Keratinocyte (primary cell): ENCODE measurements around the gene KRT73. TPM values are rescaled to one million over a fixed set of nuclear protein-coding genes. Genes with fewer than 3 reads are reported as not detected.

ENCODE experiments used
- DNase-seq: peaks from one replicate; pipeline ENCODE4 v3.0.0-alpha.2; 2011; ENCODE audit warnings: low read depth, missing footprints, low spot score
- FAIRE-seq: peaks from 2 replicates; lab custom pipeline; 2011; peaks lifted over from hg19 to GRCh38; lab: Jason Lieb, UNC
- H2AFZ ChIP-seq: 2 replicates; pipeline ENCODE4 v1.6.0; 2012; ENCODE audit warnings: low read length, control low read depth, inconsistent platforms; ENCODE audit not compliant: control insufficient read depth
- H3K27ac ChIP-seq: 2 replicates; pipeline ENCODE4 v1.5.1; 2011; ENCODE audit warnings: low read length; ENCODE audit not compliant: control insufficient read depth, insufficient read depth
- H3K27me3 ChIP-seq: 3 replicates; pipeline ENCODE4 v1.6.0; 2011; ENCODE audit warnings: low read length; ENCODE audit not compliant: control insufficient read depth, insufficient read depth; ENCODE audit errors: extremely low read depth
- H3K36me3 ChIP-seq, 2 experiments: 2 replicates in 1 of 2; 3 replicates in 1 of 2; pipeline ENCODE4 v1.5.1; 2011; ENCODE audit warnings: low read length in 2 of 2, mild to moderate bottlenecking in 1 of 2; ENCODE audit not compliant: control insufficient read depth in 2 of 2, insufficient read depth in 2 of 2; ENCODE audit errors: extremely low read depth in 1 of 2
- H3K4me1 ChIP-seq: 3 replicates; pipeline ENCODE4 v1.5.1; 2011; ENCODE audit warnings: low read length; ENCODE audit not compliant: control insufficient read depth, insufficient read depth; ENCODE audit errors: extremely low read depth
- H3K4me2 ChIP-seq: 3 replicates; pipeline ENCODE4 v1.6.0; 2011; ENCODE audit warnings: low read depth, low read length; ENCODE audit not compliant: control insufficient read depth, insufficient read depth; ENCODE audit errors: extremely low read depth
- H3K4me3 ChIP-seq, 3 experiments: fragments of 200-600 bp in 1 of 3; sonication (generic) in 1 of 3; 2 replicates in 2 of 3; 3 replicates in 1 of 3; pipeline ENCODE4 v1.5.1; 2011 to 2016; ENCODE audit warnings: low read length in 3 of 3, mild to moderate bottlenecking in 3 of 3, control low read depth in 2 of 3, inconsistent platforms in 1 of 3, low read depth in 1 of 3, mixed read lengths in 1 of 3, mixed run types in 1 of 3, moderate library complexity in 1 of 3; ENCODE audit not compliant: control insufficient read depth in 2 of 3, insufficient read depth in 2 of 3; ENCODE audit errors: extremely low read depth in 1 of 3
- H3K79me2 ChIP-seq: 2 replicates; pipeline ENCODE4 v1.6.0; 2012; ENCODE audit warnings: low read length; ENCODE audit not compliant: control insufficient read depth, insufficient read depth
- H3K9ac ChIP-seq: 3 replicates; pipeline ENCODE4 v1.6.0; 2011; ENCODE audit warnings: low read length; ENCODE audit not compliant: control insufficient read depth, insufficient read depth; ENCODE audit errors: extremely low read depth
- H3K9me1 ChIP-seq: 3 replicates; pipeline ENCODE4 v1.6.0; 2011; ENCODE audit warnings: low read length; ENCODE audit not compliant: control insufficient read depth, insufficient read depth; ENCODE audit errors: extremely low read depth
- H3K9me3 ChIP-seq: 2 replicates; pipeline ENCODE4 v1.5.1; 2012; ENCODE audit warnings: low read depth, low read length; ENCODE audit not compliant: control insufficient read depth
- H4K20me1 ChIP-seq: 3 replicates; pipeline ENCODE4 v1.6.0; 2011; ENCODE audit warnings: low read length; ENCODE audit not compliant: control insufficient read depth, insufficient read depth; ENCODE audit errors: extremely low read depth
- CTCF ChIP-seq, 3 experiments: IDR thresholded peaks in 1 of 3; conservative IDR thresholded peaks in 1 of 3; optimal IDR thresholded peaks in 1 of 3; 2 replicates in 2 of 3; 3 replicates in 1 of 3; pipeline versions ENCODE3 to v1.5.1; 2011; ENCODE audit warnings: low read length in 3 of 3, mild to moderate bottlenecking in 3 of 3, moderate library complexity in 2 of 3, control low read depth in 1 of 3, inconsistent platforms in 1 of 3; ENCODE audit not compliant: insufficient read depth in 2 of 3; ENCODE audit errors: extremely low read depth in 1 of 3
- EZH2 ChIP-seq: IDR thresholded peaks from one replicate; pipeline ENCODE4 v1.6.1; 2012; ENCODE audit warnings: inconsistent platforms, mild to moderate bottlenecking, low read length, moderate library complexity
- dilution Hi-C: fragments of 300-500 bp; cut with MboI; formaldehyde crosslinking; loops from one replicate; pipeline ENCODE4 v1.7.0; 2020; ENCODE audit warnings: low sequenced_read_pairs; ENCODE audit not compliant: extremely low pct_ligation_motif_present
- polyA plus RNA-seq, 5 experiments: library from polyadenylated mRNA; depleted of rRNA in 3 of 5; stranded (reverse) in 3 of 5; stranded (forward) in 1 of 5; unstranded in 1 of 5; fragments of >200 nt; gene quantifications; 1 replicate in 1 of 5; 2 replicates in 3 of 5; 3 replicates in 1 of 5; pipeline versions ENCODE4 v1.2.1 to v1.2.3, GENCODE V29; 2011 to 2012; ENCODE audit warnings: missing spikeins in 2 of 5, low read depth in 1 of 5, low replicate concordance in 1 of 5

The KRT73 gene
- polyA plus RNA-seq, 1 donor (not counting 4 experiments of a cell fraction or from before 2014, with no cell fraction given): 0.03 TPM

DNA sequence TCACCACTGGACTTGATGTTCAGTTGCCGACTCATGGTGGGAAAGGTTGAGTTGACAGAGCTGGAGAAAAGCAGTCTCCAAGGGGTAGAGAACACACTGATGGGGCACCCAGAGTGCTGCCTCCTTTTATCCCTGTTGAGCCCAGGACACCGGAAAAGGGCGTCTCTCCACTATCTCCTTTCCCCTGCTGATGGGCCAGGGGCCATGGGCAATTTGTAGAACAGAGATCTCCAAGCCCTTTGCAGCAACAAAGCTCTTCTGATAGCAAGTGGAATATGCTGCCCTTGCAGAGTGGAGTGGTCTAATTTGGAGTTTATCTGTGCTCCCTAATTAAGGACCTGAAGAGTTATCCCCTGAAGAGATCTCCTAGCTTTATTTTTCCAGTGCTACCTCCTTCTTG lies 44.6 kb downstream of the KRT73 start, which contains the start of gene KRT74:
Gene KRT74, minus strand, starts transcription at position 101 of the 400 bp plus-strand sequence. Its CDS starts 66 bp downstream, at position 35.
- H3K9ac ChIP-seq: no peak within 1 kb of the TSS
- no peaks in the 10 kb centered on the region for H3K79me2 ChIP-seq
- H4K20me1 ChIP-seq: no peaks in the 10 kb centered on the region
- H2AFZ ChIP-seq: no peak within 1 kb of the TSS
- FAIRE-seq: no peak
- H3K4me2 ChIP-seq: no peak within 1 kb of the TSS
- dilution Hi-C loops: no loop called here
- no peak for DNase-seq
- TF ChIP-seq EZH2: no peak
- no peak for TF ChIP-seq CTCF (optimal IDR thresholded peaks at IDR 0.05 in 1 of 3, IDR thresholded peaks at IDR 0.05 in 1 of 3, conservative IDR thresholded peaks at IDR 0.05 in 1 of 3; ENCODE audit: extremely low read depth in 1 of 3, insufficient read depth in 2 of 3, low read length in 3 of 3)
- no peaks in the 10 kb centered on the region for H3K9me3 ChIP-seq
- H3K27ac ChIP-seq: no peak within 1 kb of the TSS
- H3K27me3 ChIP-seq: no peaks in the 10 kb centered on the region
- no peaks in the 10 kb centered on the region for H3K9me1 ChIP-seq
- H3K4me1 ChIP-seq: peaks cover 7% of the 10 kb centered on the region
- no peak within 1 kb of the TSS for H3K4me3 ChIP-seq
- no peaks in the 10 kb centered on the region for H3K36me3 ChIP-seq

DNA sequence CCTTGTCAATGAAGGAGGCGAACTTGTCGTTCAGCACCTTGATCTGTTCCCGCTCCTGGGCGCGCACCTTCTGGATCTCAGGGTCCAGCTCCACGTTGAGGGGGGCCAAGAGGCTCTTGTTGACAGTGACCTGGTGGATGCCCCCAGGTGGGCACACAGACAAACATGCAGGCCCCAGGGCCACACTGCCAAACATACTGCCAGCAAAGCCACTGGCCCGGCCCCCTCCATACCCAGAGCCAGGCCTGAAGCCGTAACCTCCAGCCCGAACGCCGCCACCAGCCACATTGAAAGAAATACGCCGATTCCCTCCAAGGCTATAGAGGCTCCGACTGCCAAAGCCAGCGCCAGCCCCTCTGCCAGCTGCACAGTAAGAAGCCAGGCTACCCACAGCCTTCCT lies 45.1 kb downstream of the KRT73 start:
- no peaks in the 10 kb centered on the region for H3K36me3 ChIP-seq
- H4K20me1 ChIP-seq: no peaks in the 10 kb centered on the region
- H3K9me3 ChIP-seq: no peaks in the 10 kb centered on the region
- no peaks in the 10 kb centered on the region for H3K9me1 ChIP-seq
- H3K4me2 ChIP-seq: no peak overlapping the region
- DNase-seq (no peak), FAIRE-seq (no peak)
- H2AFZ ChIP-seq: no peak overlapping the region
- peaks cover 2% of the 10 kb centered on the region for H3K4me1 ChIP-seq
- dilution Hi-C loops: no loop called here
- H3K9ac ChIP-seq: no peak overlapping the region
- H3K4me3 ChIP-seq: no peak overlapping the region
- no peaks in the 10 kb centered on the region for H3K27me3 ChIP-seq
- H3K27ac ChIP-seq: no peak overlapping the region
- TF ChIP-seq EZH2 (no peak), CTCF (optimal IDR thresholded peaks at IDR 0.05 in 1 of 3, IDR thresholded peaks at IDR 0.05 in 1 of 3, conservative IDR thresholded peaks at IDR 0.05 in 1 of 3; ENCODE audit: extremely low read depth in 1 of 3, insufficient read depth in 2 of 3, low read length in 3 of 3) (no peak)
- no peaks in the 10 kb centered on the region for H3K79me2 ChIP-seq
